Mesothelial cell of epicardium (in vitro differentiated cells): Measurements from ENCODE around the gene CCDC146. TPM values are rescaled to one million over a fixed set of nuclear protein-coding genes. Genes with fewer than 3 reads are reported as not detected.
"Not testable (repeated sequence)": the region's sequence is repeated elsewhere in the genome, so short reads cannot be mapped to it uniquely, and the experiment has no call there.

ENCODE experiments used
- DNase-seq, 2 experiments: peaks; one replicate each; pipeline ENCODE4 v3.0.0; 2021; ENCODE audit warnings: low spot score in 2 of 2; ENCODE audit not compliant: unreplicated experiment in 2 of 2
- H3K27ac Mint-ChIP-seq: 2 replicates; pipeline ENCODE4 v1.8.0; 2021; ENCODE audit warnings: mixed read lengths
- H3K27me3 Mint-ChIP-seq: 2 replicates; pipeline ENCODE4 v1.8.0; 2021; ENCODE audit warnings: low read depth, mixed read lengths
- H3K36me3 Mint-ChIP-seq: 2 replicates; pipeline ENCODE4 v1.8.0; 2021; ENCODE audit warnings: mixed read lengths
- H3K4me1 Mint-ChIP-seq: 2 replicates; pipeline ENCODE4 v1.8.0; 2021; ENCODE audit warnings: mixed read lengths
- H3K4me3 Mint-ChIP-seq: 2 replicates; pipeline ENCODE4 v1.8.0; 2021; ENCODE audit warnings: mild to moderate bottlenecking, moderate library complexity, mixed read lengths
- H3K9me3 Mint-ChIP-seq: 2 replicates; pipeline ENCODE4 v1.8.0; 2021; ENCODE audit warnings: mixed read lengths
- CTCF ChIP-seq: fragments of 200-600 bp; sonication (generic); IDR thresholded peaks from one replicate; pipeline ENCODE4 v1.5.0; 2021; ENCODE audit warnings: antibody characterized with exemption; ENCODE audit not compliant: unreplicated experiment
- total RNA-seq: library from RNA; stranded (reverse); gene quantifications from 3 replicates; pipeline ENCODE4 v1.2.1, GENCODE V29; 2021

Gene CCDC146
- total RNA-seq, 1 donor from 2014 or later, result 13.9 TPM

- H3K9me3 Mint-ChIP-seq, result no peaks in the 10 kb centered on the region
- no peaks in the 10 kb centered on the region for H3K27me3 Mint-ChIP-seq
- H3K4me3 Mint-ChIP-seq, result no peak overlapping the region
- no peak overlapping the region for H3K27ac Mint-ChIP-seq
- peaks cover 5% of the 10 kb centered on the region for H3K4me1 Mint-ChIP-seq
- no peak for TF ChIP-seq CTCF
- H3K36me3 Mint-ChIP-seq, result peaks cover 2% of the 10 kb centered on the region
- DNase-seq, result no peak
Observed at GRCh38 chr7:77157446-77157845, 35.0 kb downstream of the CCDC146 start.

- H3K27ac Mint-ChIP-seq, DNase-seq, H3K4me3 Mint-ChIP-seq, H3K27me3 Mint-ChIP-seq, H3K4me1 Mint-ChIP-seq, H3K9me3 Mint-ChIP-seq, H3K36me3 Mint-ChIP-seq: not testable (repeated sequence)
Observed at GRCh38 chr7:77171073-77171472, 48.7 kb downstream of the CCDC146 start.

GRCh38 chr7:77172437-77173172 lies 50.2 kb downstream of the CCDC146 start:
- H3K36me3 Mint-ChIP-seq, H3K27me3 Mint-ChIP-seq, H3K4me1 Mint-ChIP-seq: not testable (repeated sequence)

GRCh38 chr7:77174418-77174817 lies 52.0 kb downstream of the CCDC146 start:
- not testable (repeated sequence) for H3K4me3 Mint-ChIP-seq, H3K4me1 Mint-ChIP-seq, H3K9me3 Mint-ChIP-seq, DNase-seq, H3K27ac Mint-ChIP-seq, H3K27me3 Mint-ChIP-seq, H3K36me3 Mint-ChIP-seq

More at GRCh38 chr7:77172437-77173172, 50.2 kb downstream of the CCDC146 start:
- not testable (repeated sequence) for H3K4me3 Mint-ChIP-seq, H3K9me3 Mint-ChIP-seq, H3K27ac Mint-ChIP-seq, DNase-seq

GRCh38 chr7:77175274-77175800 lies 52.9 kb downstream of the CCDC146 start:
- not testable (repeated sequence) for H3K27me3 Mint-ChIP-seq, H3K4me3 Mint-ChIP-seq, H3K36me3 Mint-ChIP-seq, DNase-seq, H3K27ac Mint-ChIP-seq, H3K4me1 Mint-ChIP-seq, H3K9me3 Mint-ChIP-seq

- H3K4me1 Mint-ChIP-seq, H3K36me3 Mint-ChIP-seq, H3K27me3 Mint-ChIP-seq, H3K9me3 Mint-ChIP-seq, DNase-seq, H3K27ac Mint-ChIP-seq, H3K4me3 Mint-ChIP-seq: not testable (repeated sequence)
Observed at GRCh38 chr7:77177321-77177904, 55.0 kb downstream of the CCDC146 start.

GRCh38 chr7:77178024-77178423 lies 55.6 kb downstream of the CCDC146 start:
- H3K4me1 Mint-ChIP-seq, H3K36me3 Mint-ChIP-seq, H3K27me3 Mint-ChIP-seq, H3K4me3 Mint-ChIP-seq, DNase-seq, H3K9me3 Mint-ChIP-seq, H3K27ac Mint-ChIP-seq: not testable (repeated sequence)

- Mint-ChIP-seq H3K27ac (no peak overlapping the region), H3K36me3 (no peaks in the 10 kb centered on the region), H3K4me3 (no peak overlapping the region), H3K9me3 (no peaks in the 10 kb centered on the region), H3K4me1 (no peaks in the 10 kb centered on the region), H3K27me3 (no peaks in the 10 kb centered on the region)
- no peak for TF ChIP-seq CTCF
- DNase-seq, result no peak
Observed at GRCh38 chr7:77181015-77181595, 58.7 kb downstream of the CCDC146 start.
